Lung (tissue), 12 donors: ENCODE data around the gene NFE2L3. TPM values are rescaled to one million over a fixed set of nuclear protein-coding genes. Genes with fewer than 3 reads are reported as not detected.

Experiments used
- ATAC-seq: fragments of 200-7000 bp; cut with Tn5 transposase; one replicate; pipeline ENCODE4 v1.9.1; 2020; ENCODE audit warnings: moderate number of reproducible peaks; ENCODE audit not compliant: insufficient read depth, low FRiP score
- DNase-seq, 3 donors: peaks; one replicate each; pipeline ENCODE4 v3.0.0-alpha.2; 2013 to 2017
- H3K27ac ChIP-seq, 2 donors: one replicate each; pipeline ENCODE4 v1.5.1; 2013; ENCODE audit warnings: mild to moderate bottlenecking in 2 of 2, moderate library complexity in 2 of 2, control low read depth in 1 of 2, inconsistent platforms in 1 of 2, low read depth in 1 of 2, low read length in 1 of 2
- H3K27me3 ChIP-seq, 3 donors: one replicate each; pipeline ENCODE4 v1.5.1; 2013; ENCODE audit warnings: low read length in 2 of 3; ENCODE audit not compliant: control insufficient read depth in 3 of 3, insufficient read depth in 3 of 3
- H3K36me3 ChIP-seq, 4 donors: one replicate each; pipeline ENCODE4 v1.5.1; 2013; ENCODE audit warnings: low read length in 4 of 4, mild to moderate bottlenecking in 1 of 4, moderate library complexity in 1 of 4; ENCODE audit not compliant: control insufficient read depth in 4 of 4, insufficient read depth in 4 of 4
- H3K4me1 ChIP-seq, 5 donors: one replicate each; pipeline ENCODE4 v1.5.1; 2013; ENCODE audit warnings: low read length in 5 of 5, mild to moderate bottlenecking in 2 of 5, moderate library complexity in 1 of 5; ENCODE audit not compliant: control insufficient read depth in 5 of 5, insufficient read depth in 5 of 5
- H3K4me3 ChIP-seq: one replicate; pipeline ENCODE4 v1.5.1; 2013; ENCODE audit warnings: mild to moderate bottlenecking, control low read depth, moderate library complexity
- H3K9ac ChIP-seq, 2 donors: one replicate each; pipeline ENCODE4 v1.5.1; 2013; ENCODE audit warnings: low read length in 2 of 2, control low read depth in 1 of 2; ENCODE audit not compliant: insufficient read depth in 1 of 2
- H3K9me3 ChIP-seq, 4 donors: one replicate each; pipeline ENCODE4 v1.5.1; 2013; ENCODE audit warnings: low read length in 3 of 4, mild to moderate bottlenecking in 1 of 4, moderate library complexity in 1 of 4; ENCODE audit not compliant: control insufficient read depth in 4 of 4, insufficient read depth in 3 of 4
- CTCF ChIP-seq: IDR thresholded peaks from 2 replicates; pipeline ENCODE4 v1.5.1; 2012; ENCODE audit warnings: mild to moderate bottlenecking; ENCODE audit errors: control extremely low read depth, extremely low read depth
- WGBS, 2 donors: extraction: QIAGEN DNeasy Blood & Tissue Kit; methylation state at CpG; one replicate each; pipeline ENCODE4 v1.1.7; 2013; 5-methylcytosine and 5-hydroxymethylcytosine counted together
- polyA plus RNA-seq, 2 donors: library from polyadenylated mRNA; stranded (reverse); fragments of 200-250 nt; gene quantifications; one replicate each; pipeline ENCODE4 v1.2.1, GENCODE V29; 2013
- total RNA-seq, 2 donors: library from RNA; depleted of rRNA in 1 of 2; stranded (reverse); fragments of >200 nt in 1 of 2; gene quantifications; one replicate each; pipeline ENCODE4 v1.2.1, GENCODE V29; 2014 to 2021
- donor health status: control.
- donor health status: control.
- donor health status: Bipolar disorder and iron deficiency.
- donor health status: healthy.
- donor health status: DM: yes; HTN: yes; CAD: no.

NFE2L3 gene
- total and polyA plus RNA-seq, 4 donors = 3.6 to 6.5 (median 5.1) TPM

GRCh38 chr7:26165950-26166683, 14.1 kb downstream of the NFE2L3 start:
- DNase-seq = no peak
- no peak for TF ChIP-seq CTCF
- peaks cover 0 to 5% (median 0%) of the 10 kb centered on the region in 5 donors for H3K4me1 ChIP-seq

GRCh38 chr7:26166684-26167266, 14.8 kb downstream of the NFE2L3 start:
- H3K9me3 ChIP-seq = no peaks in the 10 kb centered on the region
- peaks cover 0 to 5% (median 0%) of the 10 kb centered on the region in 5 donors for H3K4me1 ChIP-seq
- H3K9ac ChIP-seq = no peak overlapping the region
- no peak for TF ChIP-seq CTCF
- ATAC-seq (no peak), DNase-seq (no peak)
- WGBS, 2 donors = 73 to 75% methylated on average over 5 of the region's 5 CpGs
- no peaks in the 10 kb centered on the region for H3K27me3 ChIP-seq
- peak overlapping the region in 1 of 2 donors; percentile 33 for H3K27ac ChIP-seq
- no peak overlapping the region for H3K4me3 ChIP-seq
- peaks cover 0 to 3% (median 0%) of the 10 kb centered on the region in 4 donors for H3K36me3 ChIP-seq

More at GRCh38 chr7:26165950-26166683, 14.1 kb downstream of the NFE2L3 start:
- ATAC-seq = no peak
- WGBS, 2 donors = 81 to 85% methylated on average over 9 of the region's 9 CpGs
- no peaks in the 10 kb centered on the region for H3K36me3 ChIP-seq
- H3K9me3 ChIP-seq = no peaks in the 10 kb centered on the region
- H3K4me3 ChIP-seq = no peak overlapping the region
- H3K27ac ChIP-seq = no peak overlapping the region
- H3K27me3 ChIP-seq = no peaks in the 10 kb centered on the region
- no peak overlapping the region for H3K9ac ChIP-seq

- TF ChIP-seq CTCF = no peak
- H3K9me3 ChIP-seq = no peaks in the 10 kb centered on the region
- peaks cover 0 to 3% (median 0%) of the 10 kb centered on the region in 4 donors for H3K36me3 ChIP-seq
- ATAC-seq (no peak), DNase-seq (no peak)
- H3K9ac ChIP-seq = no peak overlapping the region
- H3K27ac ChIP-seq = no peak overlapping the region
- no peaks in the 10 kb centered on the region for H3K27me3 ChIP-seq
- peaks cover 0 to 5% (median 0%) of the 10 kb centered on the region in 5 donors for H3K4me1 ChIP-seq
- no peak overlapping the region for H3K4me3 ChIP-seq
- 86 to 89% methylated on average over 3 of the region's 3 CpGs for WGBS, 2 donors
Measured at GRCh38 chr7:26167303-26167934, 15.4 kb downstream of the NFE2L3 start.
